Left lung (tissue), 10 donors: ENCODE data around the gene PRDM10. TPM values are rescaled to one million over a fixed set of nuclear protein-coding genes. Genes with fewer than 3 reads are reported as not detected.

Experiments
- ATAC-seq: fragments of 200-7000 bp; cut with Tn5 transposase; one replicate; pipeline ENCODE4 v1.9.1; 2020; ENCODE audit warnings: moderate library complexity
- DNase-seq, 4 donors: peaks; one replicate each; pipeline ENCODE4 v3.0.0-alpha.2; 2013 to 2020
- H3K27ac ChIP-seq, 2 donors: fragments of 200-600 bp; sonication (generic) in 1 of 2; one replicate each; pipeline versions ENCODE4 v1.5.0 to v1.8.0; 2020 to 2021
- H3K27me3 ChIP-seq, 2 donors: fragments of 200-600 bp; sonication (generic) in 1 of 2; one replicate each; pipeline versions ENCODE4 v1.5.0 to v1.8.0; 2020 to 2021
- H3K36me3 ChIP-seq, 2 donors: fragments of 200-600 bp; sonication (generic) in 1 of 2; one replicate each; pipeline versions ENCODE4 v1.5.0 to v1.8.0; 2020 to 2021
- H3K4me1 ChIP-seq, 2 donors: fragments of 200-600 bp; one replicate each; pipeline ENCODE4 v1.8.0; 2021
- H3K4me3 ChIP-seq, 2 donors: fragments of 200-600 bp; sonication (generic) in 1 of 2; one replicate each; pipeline versions ENCODE4 v1.5.0 to v1.8.0; 2020 to 2021; ENCODE audit warnings: mild to moderate bottlenecking in 1 of 2
- H3K9me3 ChIP-seq, 2 donors: fragments of 200-600 bp; sonication (generic) in 1 of 2; one replicate each; pipeline versions ENCODE4 v1.5.0 to v1.8.0; 2020 to 2021
- CTCF ChIP-seq, 2 donors: fragments of 200-600 bp; sonication (generic) in 1 of 2; IDR thresholded peaks; one replicate each; pipeline versions ENCODE4 v1.5.0 to v1.8.0; 2021; ENCODE audit warnings: antibody characterized with exemption in 2 of 2
- intact Hi-C, 2 donors: fragments of 100-400 bp; cut with DNase I; formaldehyde crosslinking; loops; one replicate each; pipeline versions ENCODE4 v1.11.2 to v1.14.2; 2022
- polyA plus RNA-seq, 6 donors: library from polyadenylated mRNA; unstranded; fragments of 120-200 nt; gene quantifications; one replicate each; pipeline ENCODE4 v1.2.1, GENCODE V29; 2013; ENCODE audit not compliant: insufficient read length in 6 of 6
- total RNA-seq, 2 donors: library from RNA; stranded (reverse); fragmentation: NEBNext Ultra II Directional; extraction: Animal tissue kit (Norgen Biotek cat#: 25700); gene quantifications; one replicate each; pipeline ENCODE4 v1.2.1, GENCODE V29; 2021
- donor health status: DM: no; HTN: yes; CAD: no.
- donor health status: DM: no; HTN: no; CAD: no.

The PRDM10 gene
- total and polyA plus RNA-seq, 8 donors = 8.0 to 15.9 (median 10.6) TPM

GRCh38 chr11:129854232-129854805 is 148.3 kb downstream of the PRDM10 start:
- peaks cover 0 to 10% of the 10 kb centered on the region in 2 donors for H3K36me3 ChIP-seq
- TF ChIP-seq CTCF (IDR thresholded peaks at IDR 0.05) = no peak
- no peaks in the 10 kb centered on the region for H3K9me3 ChIP-seq
- H3K27ac ChIP-seq = peak overlapping the region in 1 of 2 donors; percentile 57
- ATAC-seq (peak; percentile 52), DNase-seq (no peak)
- intact Hi-C loops = no loop called here
- no peak overlapping the region for H3K4me3 ChIP-seq
- H3K27me3 ChIP-seq = no peaks in the 10 kb centered on the region
- H3K4me1 ChIP-seq = peaks cover 7 to 15% of the 10 kb centered on the region in 2 donors

DNA sequence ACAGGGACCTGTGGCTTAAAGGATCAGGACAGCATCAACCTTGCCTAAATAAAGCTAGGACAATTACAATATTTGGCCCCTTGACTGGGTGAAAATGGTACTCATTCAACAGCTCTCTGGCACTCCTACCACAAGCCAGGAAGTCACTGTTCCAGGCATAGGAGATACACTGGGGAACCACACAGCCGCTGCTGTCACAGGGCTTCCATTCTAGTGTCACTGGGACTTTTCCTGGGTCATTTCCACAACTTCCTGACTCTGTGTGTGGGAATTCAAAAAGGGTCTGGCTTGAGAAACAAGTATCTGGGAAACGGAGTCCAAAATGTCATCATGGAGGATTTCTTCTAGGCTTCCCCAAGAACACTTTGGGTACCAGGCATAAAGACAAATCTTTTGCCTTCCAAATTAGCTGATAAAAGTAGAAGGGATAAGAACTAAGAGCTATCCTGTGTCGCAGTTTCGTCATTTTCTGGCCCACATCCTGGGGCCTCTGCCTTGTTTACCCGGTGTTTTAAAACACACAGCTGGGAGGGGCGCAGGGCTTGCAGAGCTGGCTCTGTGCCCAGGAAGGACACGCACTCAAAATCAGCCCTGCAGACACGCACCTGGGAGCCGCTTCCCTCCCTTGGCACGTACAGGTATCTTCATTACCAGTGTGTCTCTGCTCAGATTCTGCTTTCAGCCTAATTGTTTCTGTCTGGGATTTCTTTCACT is 149.0 kb downstream of the PRDM10 start:
- no peak for TF ChIP-seq CTCF (IDR thresholded peaks at IDR 0.05)
- no peak overlapping the region for H3K4me3 ChIP-seq
- ATAC-seq = peak; percentile 81
- H3K27me3 ChIP-seq = no peaks in the 10 kb centered on the region
- H3K27ac ChIP-seq = peak overlapping the region in 1 of 2 donors; percentile 57
- intact Hi-C loops = no loop called here
- H3K4me1 ChIP-seq = peaks cover 7 to 15% of the 10 kb centered on the region in 2 donors
- DNase-seq = peak in 3 of 4 donors; percentile 41 to 82 (median 73)
- no peaks in the 10 kb centered on the region for H3K9me3 ChIP-seq
- peaks cover 0 to 4% of the 10 kb centered on the region in 2 donors for H3K36me3 ChIP-seq

GRCh38 chr11:129852125-129852740 is 150.4 kb downstream of the PRDM10 start:
- no peak overlapping the region for H3K27ac ChIP-seq
- DNase-seq (no peak), ATAC-seq (no peak)
- no peak for TF ChIP-seq CTCF (IDR thresholded peaks at IDR 0.05)
- no peak overlapping the region for H3K4me3 ChIP-seq
- intact Hi-C loops = no loop called here
- H3K27me3 ChIP-seq = no peaks in the 10 kb centered on the region
- H3K4me1 ChIP-seq = peaks cover 7 to 15% of the 10 kb centered on the region in 2 donors
- no peaks in the 10 kb centered on the region for H3K36me3 ChIP-seq
- no peaks in the 10 kb centered on the region for H3K9me3 ChIP-seq

Other genes starting within 250 kb of the PRDM10 start
- 10 to 100 TPM; 19.3 to 24.3 TPM for gene TMEM45B, start 187.0 kb downstream of the PRDM10 start, total RNA-seq
- 1 to 10 TPM; 2.0 to 3.5 (median 2.4) TPM for gene TMEM45B, start 187.0 kb downstream of the PRDM10 start, polyA plus RNA-seq
- 10 to 100 TPM; 21.5 to 26.9 TPM for gene NFRKB, start 107.3 kb downstream of the PRDM10 start, total RNA-seq
- 10 to 100 TPM; 39.6 to 53.3 (median 44.7) TPM for gene NFRKB, start 107.3 kb downstream of the PRDM10 start, polyA plus RNA-seq
- 100 to 1,000 TPM; 428 to 646 TPM for gene APLP2, start 67.1 kb upstream of the PRDM10 start, total RNA-seq
- 100 to 1,000 TPM; 405 to 520 (median 486) TPM for gene APLP2, start 67.1 kb upstream of the PRDM10 start, polyA plus RNA-seq
- gene ST14, start 156.9 kb upstream of the PRDM10 start, total RNA-seq = 100 to 1,000 TPM in 1 of 2 donors, 10 to 100 TPM in 1; 80.6 to 107 TPM
- gene ST14, start 156.9 kb upstream of the PRDM10 start, polyA plus RNA-seq = 10 to 100 TPM; 30.6 to 41.3 (median 34.4) TPM